Gastrocnemius medialis (tissue), 4 donors: ENCODE data around the gene TNRC6A. TPM values are rescaled to one million over a fixed set of nuclear protein-coding genes. Genes with fewer than 3 reads are reported as not detected.

Experiments
- ATAC-seq, 2 donors: fragments of 150-250 bp; one replicate each; pipeline ENCODE4 v1.9.1; 2016
- DNase-seq, 2 donors: peaks; one replicate each; pipeline ENCODE4 v3.0.0-alpha.2; 2019
- H3K27ac ChIP-seq, 4 donors: fragments of 200-600 bp; sonication (generic); 1 replicate in 1 of 4; 2 replicates in 3 of 4; pipeline ENCODE4 v1.5.1; 2016 to 2018; ENCODE audit warnings: mild to moderate bottlenecking in 2 of 4, moderate library complexity in 1 of 4
- H3K27me3 ChIP-seq, 3 donors: fragments of 200-600 bp; sonication (generic) in 2 of 3; 1 replicate in 1 of 3; 2 replicates in 2 of 3; pipeline versions ENCODE4 v1.5.1 to v1.6.0; 2016 to 2019; ENCODE audit warnings: mild to moderate bottlenecking in 1 of 3, moderate library complexity in 1 of 3
- H3K36me3 ChIP-seq, 2 donors: fragments of 200-600 bp; sonication (generic) in 1 of 2; one replicate each; pipeline ENCODE4 v1.5.1; 2017 to 2018
- H3K4me1 ChIP-seq, 2 donors: fragments of 200-600 bp; sonication (generic) in 1 of 2; one replicate each; pipeline ENCODE4 v1.5.1; 2016 to 2017; ENCODE audit warnings: mild to moderate bottlenecking in 2 of 2
- H3K4me3 ChIP-seq, 4 donors: fragments of 200-600 bp; sonication (generic) in 3 of 4; 1 replicate in 1 of 4; 2 replicates in 3 of 4; pipeline ENCODE4 v1.5.1; 2016 to 2019; ENCODE audit warnings: mild to moderate bottlenecking in 2 of 4
- H3K9me3 ChIP-seq, 3 donors: fragments of 200-600 bp; sonication (generic) in 2 of 3; 1 replicate in 1 of 3; 2 replicates in 2 of 3; pipeline ENCODE4 v1.5.1; 2016 to 2019
- POLR2A ChIP-seq, 2 donors: fragments of 450-650 bp; IDR thresholded peaks; one replicate each; pipeline ENCODE4 v1.6.1; 2017; ENCODE audit warnings: antibody characterized with exemption in 2 of 2, mild to moderate bottlenecking in 2 of 2, moderate library complexity in 2 of 2
- in situ Hi-C, 4 donors: fragments of 200-750 bp; cut with MboI; loops; one replicate each; pipeline versions ENCODE4 v1.15.0 to v1.8.0; 2017; ENCODE audit warnings: low sequenced_read_pairs in 4 of 4
- intact Hi-C: fragments of 100-400 bp; cut with DNase I; formaldehyde crosslinking; loops from one replicate; pipeline ENCODE4 v1.15.1; 2023; ENCODE audit warnings: low total_unique reads
- total RNA-seq, 4 donors: library from RNA; depleted of rRNA; stranded (reverse); fragments of >200 nt; gene quantifications; one replicate each; pipeline versions ENCODE4 v1.1.0 to v1.2.3, GENCODE V29; 2016
- TF ChIP-seq, protein P1 (sequence below), 5 experiments: fragments of 450-650 bp in 3 of 5; fragments of 200-600 bp in 2 of 5; sonication (generic) in 2 of 5; IDR thresholded peaks in 4 of 5; conservative IDR thresholded peaks in 1 of 5; 1 replicate in 4 of 5; 2 replicates in 1 of 5; pipeline ENCODE4 v1.5.1; 2016 to 2019; ENCODE audit warnings: antibody characterized with exemption in 5 of 5, mild to moderate bottlenecking in 3 of 5, moderate library complexity in 3 of 5

TNRC6A gene
- total RNA-seq, 4 donors from 2014 or later: 16.9 to 26.0 (median 23.1) TPM

- H3K4me3 ChIP-seq: no peak overlapping the region
- intact Hi-C loops: loop anchor here (10.0 kb wide), 1 partner anchor 204 kb away; no protein-coding TSS in a partner anchor
- H3K9me3 ChIP-seq: no peaks in the 10 kb centered on the region
- ATAC-seq: no peak
- DNase-seq: no peak
- TF ChIP-seq, protein P1, sequence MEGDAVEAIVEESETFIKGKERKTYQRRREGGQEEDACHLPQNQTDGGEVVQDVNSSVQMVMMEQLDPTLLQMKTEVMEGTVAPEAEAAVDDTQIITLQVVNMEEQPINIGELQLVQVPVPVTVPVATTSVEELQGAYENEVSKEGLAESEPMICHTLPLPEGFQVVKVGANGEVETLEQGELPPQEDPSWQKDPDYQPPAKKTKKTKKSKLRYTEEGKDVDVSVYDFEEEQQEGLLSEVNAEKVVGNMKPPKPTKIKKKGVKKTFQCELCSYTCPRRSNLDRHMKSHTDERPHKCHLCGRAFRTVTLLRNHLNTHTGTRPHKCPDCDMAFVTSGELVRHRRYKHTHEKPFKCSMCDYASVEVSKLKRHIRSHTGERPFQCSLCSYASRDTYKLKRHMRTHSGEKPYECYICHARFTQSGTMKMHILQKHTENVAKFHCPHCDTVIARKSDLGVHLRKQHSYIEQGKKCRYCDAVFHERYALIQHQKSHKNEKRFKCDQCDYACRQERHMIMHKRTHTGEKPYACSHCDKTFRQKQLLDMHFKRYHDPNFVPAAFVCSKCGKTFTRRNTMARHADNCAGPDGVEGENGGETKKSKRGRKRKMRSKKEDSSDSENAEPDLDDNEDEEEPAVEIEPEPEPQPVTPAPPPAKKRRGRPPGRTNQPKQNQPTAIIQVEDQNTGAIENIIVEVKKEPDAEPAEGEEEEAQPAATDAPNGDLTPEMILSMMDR (IDR thresholded peaks at IDR 0.05 in 4 of 5, conservative IDR thresholded peaks at IDR 0.05 in 1 of 5): no peak
- no peak for TF ChIP-seq POLR2A (IDR thresholded peaks at IDR 0.05)
- in situ Hi-C loops: no loop called here
- peaks cover 37 to 50% of the 10 kb centered on the region in 2 donors for H3K4me1 ChIP-seq
- H3K36me3 ChIP-seq: no peaks in the 10 kb centered on the region
- no peaks in the 10 kb centered on the region for H3K27me3 ChIP-seq
- peak overlapping the region; percentile 24 to 53 (median 50) for H3K27ac ChIP-seq
Measured at GRCh38 chr16:24771132-24771778, 41.8 kb downstream of the TNRC6A start.

GRCh38 chr16:24771779-24772157 lies 42.3 kb downstream of the TNRC6A start:
- no peak overlapping the region for H3K4me3 ChIP-seq
- no peaks in the 10 kb centered on the region for H3K36me3 ChIP-seq
- ATAC-seq (no peak), DNase-seq (no peak)
- TF ChIP-seq, protein P1 (IDR thresholded peaks at IDR 0.05 in 4 of 5, conservative IDR thresholded peaks at IDR 0.05 in 1 of 5): no peak
- TF ChIP-seq POLR2A (IDR thresholded peaks at IDR 0.05): no peak
- in situ Hi-C loops: no loop called here
- no peaks in the 10 kb centered on the region for H3K9me3 ChIP-seq
- no peaks in the 10 kb centered on the region for H3K27me3 ChIP-seq
- intact Hi-C loops: loop anchor here (10.0 kb wide), 1 partner anchor 203 kb away; no protein-coding TSS in a partner anchor
- H3K27ac ChIP-seq: peak overlapping the region in 3 of 4 donors; percentile 24 to 53 (median 49)
- H3K4me1 ChIP-seq: peaks cover 43 to 56% of the 10 kb centered on the region in 2 donors

DNA sequence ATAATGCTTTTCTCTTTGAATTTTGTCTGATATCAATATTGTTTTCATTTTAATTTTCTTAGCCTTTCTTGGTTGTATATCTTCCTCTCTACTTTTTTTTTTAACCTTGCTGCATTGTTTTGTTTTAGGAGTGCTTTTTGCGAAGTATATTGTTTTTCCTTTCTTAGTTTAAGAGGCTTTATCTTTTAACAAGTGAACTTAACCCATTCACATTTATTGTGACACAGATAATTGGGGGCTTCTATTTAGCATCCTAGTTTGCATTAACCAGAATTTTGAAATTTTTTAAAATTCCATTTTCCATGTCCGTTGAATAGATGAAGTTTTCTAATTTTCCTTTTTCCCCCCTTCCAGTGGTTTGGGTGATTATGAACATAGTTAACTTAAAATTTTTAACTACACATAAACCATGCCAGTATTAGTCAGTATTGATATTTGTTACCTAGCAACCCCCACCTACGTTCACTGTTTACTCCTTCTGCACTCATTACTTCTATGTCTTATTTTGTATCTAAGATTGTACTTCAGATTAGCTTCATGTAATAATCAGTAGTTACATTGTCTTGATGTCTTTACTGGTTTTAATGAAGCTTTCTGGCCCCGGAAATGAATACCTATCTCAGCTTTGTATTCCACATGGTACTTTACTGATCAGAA lies 44.4 kb downstream of the TNRC6A start:
- H3K4me3 ChIP-seq: no peak overlapping the region
- DNase-seq (no peak), ATAC-seq (no peak)
- H3K27ac ChIP-seq: peak overlapping the region; percentile 83 to 88 (median 86)
- no peaks in the 10 kb centered on the region for H3K27me3 ChIP-seq
- H3K4me1 ChIP-seq: peaks cover 55 to 70% of the 10 kb centered on the region in 2 donors
- in situ Hi-C loops: no loop called here
- peaks cover 0 to 20% of the 10 kb centered on the region in 2 donors for H3K36me3 ChIP-seq
- intact Hi-C loops: loop anchor here (10.0 kb wide), 1 partner anchor 201 kb away; no protein-coding TSS in a partner anchor
- TF ChIP-seq, protein P1 (IDR thresholded peaks at IDR 0.05 in 4 of 5, conservative IDR thresholded peaks at IDR 0.05 in 1 of 5): no peak
- no peak for TF ChIP-seq POLR2A (IDR thresholded peaks at IDR 0.05)
- no peaks in the 10 kb centered on the region for H3K9me3 ChIP-seq

- DNase-seq (no peak), ATAC-seq (no peak)
- Histone ChIP-seq H3K4me1 (peaks cover 53 to 64% of the 10 kb centered on the region in 2 donors), H3K36me3 (peaks cover 0 to 20% of the 10 kb centered on the region in 2 donors), H3K4me3 (no peak overlapping the region), H3K9me3 (no peaks in the 10 kb centered on the region), H3K27ac (peak overlapping the region; percentile 83 to 88 (median 86)), H3K27me3 (no peaks in the 10 kb centered on the region)
- intact Hi-C loops (loop anchor here (10.0 kb wide), 1 partner anchor 200 kb away; no protein-coding TSS in a partner anchor), in situ Hi-C loops (no loop called here)
- TF ChIP-seq, protein P1 (IDR thresholded peaks at IDR 0.05 in 4 of 5, conservative IDR thresholded peaks at IDR 0.05 in 1 of 5): no peak
- TF ChIP-seq POLR2A (IDR thresholded peaks at IDR 0.05): no peak
Measured at GRCh38 chr16:24774510-24774909, 45.1 kb downstream of the TNRC6A start.
